ENCODE data around the gene EPHA10.

The EPHA10 gene

DNA sequence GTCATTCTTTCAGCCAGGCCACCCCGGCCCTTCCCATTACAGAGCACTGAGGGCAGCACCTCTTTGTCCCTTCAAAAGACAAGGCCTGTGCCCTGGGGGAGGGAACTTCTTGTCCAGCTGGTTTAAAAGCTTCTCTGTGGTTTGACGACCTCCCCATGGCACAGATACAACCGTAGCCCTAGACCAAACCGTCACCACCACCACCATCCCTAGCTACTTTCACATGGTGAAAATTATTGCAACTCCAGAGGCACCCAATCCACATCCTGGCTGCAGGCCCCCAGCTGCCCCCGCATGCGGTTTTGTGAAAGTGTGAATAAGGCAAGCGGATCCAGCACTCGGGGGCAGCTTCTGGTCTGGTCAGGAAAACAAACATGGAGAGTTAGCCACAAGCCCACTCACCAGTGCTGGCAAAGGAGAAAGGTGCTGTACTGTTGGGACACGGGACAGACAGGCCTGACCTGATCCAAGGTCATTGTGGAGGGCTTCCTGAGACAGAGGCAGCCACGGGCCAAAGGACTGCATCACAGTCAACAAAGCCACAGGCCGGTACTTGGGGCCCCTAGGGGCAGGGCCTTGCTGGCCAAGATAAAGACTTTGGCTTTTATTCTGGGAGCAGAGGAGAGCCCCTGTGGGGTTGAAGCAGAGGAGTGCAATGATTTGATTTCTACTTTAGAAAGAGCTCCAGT, 41.4 kb downstream of the EPHA10 start:
- ATAC-seq (replicated peaks; ENCODE audit: extremely low read depth, poor library complexity, severe bottlenecking) (no peak), DNase-seq (ENCODE audit: low spot score in 2 of 2) (no peak)
- Mint-ChIP-seq H3K4me1 (no peaks in the 10 kb centered on the region), H3K36me3 (ENCODE audit: insufficient read depth) (peaks cover 2% of the 10 kb centered on the region), H3K9me3 (no peaks in the 10 kb centered on the region), H3K27me3 (peaks cover 41% of the 10 kb centered on the region), H3K4me3 (no peak overlapping the region), H3K27ac (ENCODE audit: low read depth) (no peak overlapping the region)

DNA sequence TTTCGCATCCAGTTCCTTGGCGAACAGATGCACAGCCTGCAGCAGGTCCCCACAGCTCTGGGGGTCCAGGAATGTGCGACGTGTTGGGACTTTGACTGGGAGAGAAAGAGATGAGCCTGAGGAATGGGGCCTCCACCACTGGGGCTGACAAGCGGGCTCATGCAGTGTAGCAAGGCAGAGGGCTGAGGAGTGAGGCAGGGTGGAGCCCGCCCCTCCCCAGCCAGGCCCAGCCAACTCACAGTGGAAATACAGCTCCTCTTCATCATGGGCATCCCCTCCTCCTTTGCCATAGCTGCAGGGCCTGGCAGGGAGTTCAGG, 41.9 kb downstream of the EPHA10 start:
- ATAC-seq (replicated peaks; ENCODE audit: extremely low read depth, poor library complexity, severe bottlenecking) (no peak), DNase-seq (ENCODE audit: low spot score in 2 of 2) (no peak)
- Mint-ChIP-seq H3K9me3 (no peaks in the 10 kb centered on the region), H3K36me3 (ENCODE audit: insufficient read depth) (peaks cover 2% of the 10 kb centered on the region), H3K4me1 (no peaks in the 10 kb centered on the region), H3K27me3 (peaks cover 36% of the 10 kb centered on the region), H3K4me3 (no peak overlapping the region), H3K27ac (ENCODE audit: low read depth) (no peak overlapping the region)

DNA sequence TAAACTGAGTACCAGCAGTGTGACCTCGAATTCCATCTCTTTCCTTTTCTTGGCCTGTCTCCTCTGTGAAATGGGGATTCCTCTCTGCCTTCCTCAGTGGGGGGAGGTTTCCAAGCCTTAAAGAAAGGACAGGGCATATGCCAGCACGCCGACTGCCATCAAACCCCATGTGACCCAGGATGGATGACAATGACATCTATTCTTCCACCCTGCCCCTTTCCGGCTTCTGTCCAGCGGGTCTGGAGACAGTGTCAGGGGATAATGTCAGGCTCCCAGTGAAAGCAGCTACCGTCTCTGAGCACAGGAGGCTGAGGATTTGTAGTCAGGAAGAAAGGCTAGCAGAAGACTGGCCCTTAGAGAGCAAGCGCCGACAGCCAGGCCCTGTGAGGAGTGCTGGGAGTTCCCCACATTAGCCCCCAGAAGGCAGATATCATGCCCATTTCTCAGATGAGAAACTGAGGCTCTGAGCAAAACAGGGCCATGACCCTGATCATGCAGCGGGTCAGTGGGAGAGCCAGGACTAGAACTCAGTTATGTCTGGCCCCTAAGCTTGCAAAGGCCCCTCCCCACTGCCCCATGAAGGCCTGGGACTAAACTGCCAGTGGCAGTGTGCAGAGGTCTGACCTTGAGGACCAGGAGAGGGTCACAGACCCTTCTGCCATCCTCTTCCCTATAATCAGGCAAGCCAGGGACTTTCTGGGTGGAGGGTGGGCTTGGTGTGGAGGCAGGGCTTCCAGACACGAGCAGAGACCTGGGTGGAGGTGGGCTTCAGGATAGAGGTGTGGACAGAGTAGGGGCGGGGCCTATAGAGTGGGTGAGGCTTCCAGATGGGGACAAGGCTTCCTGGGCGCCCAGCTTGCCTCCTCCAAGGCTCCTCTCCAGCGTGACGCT, 42.5 kb downstream of the EPHA10 start:
- H3K4me1 Mint-ChIP-seq: no peaks in the 10 kb centered on the region
- DNase-seq (ENCODE audit: low spot score in 2 of 2) (no peak), ATAC-seq (replicated peaks; ENCODE audit: extremely low read depth, poor library complexity, severe bottlenecking) (no peak)
- H3K4me3 Mint-ChIP-seq: no peak overlapping the region
- H3K27me3 Mint-ChIP-seq: peaks cover 30% of the 10 kb centered on the region
- peaks cover 2% of the 10 kb centered on the region for H3K36me3 Mint-ChIP-seq (ENCODE audit: insufficient read depth)
- H3K27ac Mint-ChIP-seq (ENCODE audit: low read depth): no peak overlapping the region
- H3K9me3 Mint-ChIP-seq: no peaks in the 10 kb centered on the region

DNA sequence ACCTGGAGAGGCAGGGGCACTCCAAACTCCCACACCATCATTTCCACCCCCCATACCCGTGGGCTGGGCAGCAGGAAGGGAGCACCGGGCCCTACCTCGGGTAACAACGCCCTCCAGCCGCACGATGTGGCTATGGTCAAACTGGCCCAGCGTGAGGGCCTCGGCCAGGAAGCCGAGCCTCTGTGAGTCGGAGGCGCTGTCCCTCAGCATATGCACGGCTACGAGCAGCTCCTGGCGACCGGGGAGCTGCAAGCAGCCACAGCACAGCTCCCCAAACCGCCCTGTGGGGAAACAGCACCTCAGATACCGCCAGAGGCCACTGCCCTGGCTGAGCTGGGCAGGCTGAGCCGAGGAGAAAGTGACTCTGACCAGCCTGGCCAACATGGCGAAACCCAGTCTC, 43.4 kb downstream of the EPHA10 start:
- Mint-ChIP-seq H3K27ac (ENCODE audit: low read depth) (no peak overlapping the region), H3K9me3 (no peaks in the 10 kb centered on the region), H3K4me1 (no peaks in the 10 kb centered on the region), H3K4me3 (no peak overlapping the region), H3K36me3 (ENCODE audit: insufficient read depth) (peaks cover 2% of the 10 kb centered on the region), H3K27me3 (peaks cover 30% of the 10 kb centered on the region)
- ATAC-seq (replicated peaks; ENCODE audit: extremely low read depth, poor library complexity, severe bottlenecking) (no peak), DNase-seq (ENCODE audit: low spot score in 2 of 2) (no peak)

DNA sequence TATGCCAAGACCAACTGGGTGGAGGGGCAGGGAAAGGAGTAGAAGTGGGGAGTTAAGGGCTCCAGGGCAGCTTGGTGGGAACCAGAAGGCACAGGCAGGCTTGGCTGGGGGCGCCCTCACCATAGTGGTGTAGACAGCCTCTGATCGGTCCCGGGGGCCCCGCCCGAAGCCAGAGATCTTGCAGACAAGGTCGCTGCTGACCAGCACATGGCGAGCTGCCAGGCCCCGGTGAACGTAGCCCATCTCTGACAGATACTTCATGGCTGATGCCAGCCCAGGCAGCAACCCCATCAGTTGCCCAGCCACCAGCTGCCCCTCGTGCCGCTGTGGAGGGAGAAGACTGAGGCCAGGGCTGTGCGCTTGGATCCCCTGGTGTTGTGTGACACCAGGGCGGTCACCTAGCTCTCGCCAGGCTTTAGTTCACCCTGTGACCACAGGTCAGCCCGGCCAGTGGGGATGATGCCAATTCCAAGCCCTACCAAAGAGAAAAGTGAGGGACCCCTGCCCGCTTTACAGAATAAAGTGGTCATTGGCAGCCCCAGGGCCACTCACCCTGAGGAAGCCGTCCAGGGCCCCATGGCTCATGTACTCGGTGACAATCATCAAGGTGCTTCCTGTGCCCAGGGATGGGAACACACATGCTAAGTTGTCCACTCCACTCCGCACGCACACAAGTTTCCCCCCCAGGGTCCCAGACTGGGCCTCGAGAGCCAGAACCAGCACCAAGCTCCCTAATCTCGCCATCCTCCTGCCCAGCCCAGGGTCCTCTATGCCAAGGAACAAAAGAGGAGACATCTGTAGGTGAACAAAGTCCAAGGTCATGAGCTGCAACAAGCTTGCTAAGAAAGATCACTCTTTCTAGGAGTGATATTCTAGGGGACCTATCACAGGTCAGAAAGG, 44.4 kb downstream of the EPHA10 start:
- Mint-ChIP-seq H3K4me1 (no peaks in the 10 kb centered on the region), H3K9me3 (no peaks in the 10 kb centered on the region), H3K27me3 (peaks cover 20% of the 10 kb centered on the region), H3K27ac (ENCODE audit: low read depth) (no peak overlapping the region), H3K36me3 (ENCODE audit: insufficient read depth) (peaks cover 2% of the 10 kb centered on the region), H3K4me3 (no peak overlapping the region)
- DNase-seq (ENCODE audit: low spot score in 2 of 2) (no peak), ATAC-seq (replicated peaks; ENCODE audit: extremely low read depth, poor library complexity, severe bottlenecking) (no peak)

DNA sequence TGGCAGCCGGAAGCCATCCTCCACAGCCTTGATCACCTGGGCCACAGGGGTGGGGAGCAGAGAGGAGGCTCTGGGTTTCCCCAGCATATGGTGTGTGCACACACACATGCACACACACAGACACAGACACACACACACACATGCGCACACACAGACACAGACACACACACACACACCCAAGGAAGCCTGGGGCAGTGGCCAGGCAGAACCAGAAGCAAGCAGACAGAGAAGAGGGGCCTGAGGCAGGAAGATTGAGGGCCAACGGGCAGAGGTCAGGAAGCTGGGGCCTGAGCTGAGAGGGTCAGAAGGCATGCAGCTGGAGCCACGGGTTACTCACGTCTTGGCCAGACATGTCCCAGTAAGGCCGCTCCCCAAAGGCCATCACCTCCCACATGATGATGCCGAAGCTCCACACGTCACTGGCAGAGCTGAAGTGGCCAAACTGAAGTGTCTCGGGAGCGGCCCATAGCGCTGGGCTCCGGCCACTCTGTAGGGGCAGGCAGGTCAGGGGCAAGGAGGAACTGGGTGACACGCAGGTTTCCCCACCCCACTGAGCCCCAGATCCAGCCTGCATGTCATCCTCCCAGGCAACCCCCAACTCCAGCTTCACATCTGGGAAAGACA, 45.2 kb downstream of the EPHA10 start:
- no peak overlapping the region for H3K27ac Mint-ChIP-seq (ENCODE audit: low read depth)
- peaks cover 12% of the 10 kb centered on the region for H3K27me3 Mint-ChIP-seq
- DNase-seq (ENCODE audit: low spot score in 2 of 2) (no peak), ATAC-seq (replicated peaks; ENCODE audit: extremely low read depth, poor library complexity, severe bottlenecking) (no peak)
- no peaks in the 10 kb centered on the region for H3K4me1 Mint-ChIP-seq
- H3K9me3 Mint-ChIP-seq: no peaks in the 10 kb centered on the region
- H3K4me3 Mint-ChIP-seq: no peak overlapping the region
- H3K36me3 Mint-ChIP-seq (ENCODE audit: insufficient read depth): peaks cover 2% of the 10 kb centered on the region

DNA sequence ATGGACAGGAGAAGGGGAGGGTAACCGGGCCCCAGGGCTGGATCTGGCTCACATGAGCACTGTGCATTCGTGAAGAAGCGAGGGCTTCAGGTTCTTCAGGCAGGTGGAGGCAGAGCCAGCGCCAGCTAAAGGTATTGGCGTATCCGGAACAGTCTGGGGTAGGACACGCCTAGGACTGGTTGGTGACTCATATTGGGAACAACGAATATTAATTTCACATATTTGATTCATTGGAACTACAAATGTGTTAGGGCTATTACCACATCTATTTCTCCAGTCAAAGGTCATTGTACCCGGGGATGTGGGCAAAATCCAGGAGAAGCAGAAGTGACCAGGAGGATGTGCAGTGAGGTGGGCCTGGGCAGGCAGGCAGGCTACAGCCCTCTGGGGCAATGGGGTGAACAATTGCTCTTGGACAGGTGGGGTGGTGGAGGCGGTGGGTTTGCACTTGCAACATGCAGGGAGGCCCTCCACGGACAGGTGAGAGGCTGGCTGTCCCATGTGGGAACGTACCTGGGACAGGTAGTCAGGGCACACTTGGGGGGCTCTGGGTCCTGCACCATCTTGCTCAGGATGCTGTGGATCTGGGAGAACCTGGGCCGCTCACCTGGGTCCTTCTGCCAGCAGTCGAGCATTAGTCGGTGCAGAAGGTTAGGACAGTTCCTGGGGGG, 45.9 kb downstream of the EPHA10 start:
- Mint-ChIP-seq H3K27me3 (peaks cover 5% of the 10 kb centered on the region), H3K27ac (ENCODE audit: low read depth) (no peak overlapping the region), H3K9me3 (no peaks in the 10 kb centered on the region)

DNA sequence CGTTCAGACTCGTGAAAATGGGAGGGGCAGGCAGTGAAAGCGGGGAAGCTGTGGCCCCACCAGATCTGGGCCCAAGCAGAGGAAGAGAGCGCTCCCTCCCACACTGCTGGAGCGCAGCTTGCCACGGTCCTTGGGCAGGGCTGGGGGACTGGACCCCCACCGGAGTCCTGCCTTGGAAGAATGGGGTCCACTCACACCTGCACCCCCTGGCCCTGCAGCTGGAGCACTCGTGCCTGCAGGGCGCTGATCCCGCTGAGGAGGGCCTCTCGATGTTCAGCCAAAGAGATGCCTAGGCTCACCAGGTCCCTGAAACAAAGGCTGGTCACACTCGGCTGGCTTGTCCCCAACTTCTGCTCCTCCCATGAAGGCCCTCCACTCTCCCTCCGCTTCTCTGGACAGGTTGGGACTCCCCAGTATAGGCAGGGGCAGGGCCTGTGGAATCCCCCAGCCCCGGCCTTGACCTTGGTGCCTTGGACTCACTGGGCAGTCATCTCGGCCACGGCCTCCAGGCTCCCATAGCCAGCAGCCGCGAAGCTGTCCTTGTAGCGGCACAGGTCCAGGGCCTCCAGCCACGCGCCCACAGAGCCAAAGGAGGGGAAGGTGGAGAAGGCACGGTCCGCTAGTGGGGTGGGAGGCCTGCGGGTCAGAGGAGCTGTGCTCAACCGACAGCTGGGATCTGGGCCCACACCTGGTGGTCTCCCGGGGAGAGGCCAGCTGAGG, 46.6 kb downstream of the EPHA10 start:
- no peaks in the 10 kb centered on the region for H3K27me3 Mint-ChIP-seq
- no peak overlapping the region for H3K27ac Mint-ChIP-seq (ENCODE audit: low read depth)
- no peaks in the 10 kb centered on the region for H3K4me1 Mint-ChIP-seq
- DNase-seq (ENCODE audit: low spot score in 2 of 2) (no peak), ATAC-seq (replicated peaks; ENCODE audit: extremely low read depth, poor library complexity, severe bottlenecking) (no peak)
- H3K4me3 Mint-ChIP-seq: no peak overlapping the region
- H3K9me3 Mint-ChIP-seq: no peaks in the 10 kb centered on the region
- peaks cover 2% of the 10 kb centered on the region for H3K36me3 Mint-ChIP-seq (ENCODE audit: insufficient read depth)

More for the DNA sequence above, 45.9 kb downstream of the EPHA10 start:
- no peak for DNase-seq (ENCODE audit: low spot score in 2 of 2)
- Mint-ChIP-seq H3K4me1 (no peaks in the 10 kb centered on the region), H3K4me3 (no peak overlapping the region), H3K36me3 (ENCODE audit: insufficient read depth) (peaks cover 2% of the 10 kb centered on the region)
- ATAC-seq (replicated peaks; ENCODE audit: extremely low read depth, poor library complexity, severe bottlenecking): no peak

DNA sequence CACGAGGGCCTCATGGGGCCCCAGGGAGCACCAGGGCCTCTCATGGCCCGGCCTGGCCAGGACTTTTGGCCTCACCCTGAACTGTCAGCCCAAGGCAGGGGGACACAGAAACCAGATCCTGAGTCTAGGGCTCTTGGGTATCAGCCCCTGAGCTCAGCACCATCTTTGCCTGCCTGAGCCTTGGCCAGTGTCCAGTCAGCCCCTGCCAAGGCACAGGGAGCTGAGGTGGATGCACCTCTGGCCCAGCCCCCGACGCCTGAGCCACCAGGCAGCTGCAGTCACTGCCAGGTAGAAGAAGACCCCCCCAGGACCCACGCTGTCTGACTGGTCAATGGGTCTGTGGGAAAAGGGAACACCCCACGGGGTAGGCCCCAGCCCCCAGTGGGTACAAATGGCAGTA, 47.3 kb downstream of the EPHA10 start:
- Mint-ChIP-seq H3K27me3 (no peaks in the 10 kb centered on the region), H3K36me3 (ENCODE audit: insufficient read depth) (peaks cover 2% of the 10 kb centered on the region), H3K4me3 (no peak overlapping the region), H3K9me3 (no peaks in the 10 kb centered on the region), H3K27ac (ENCODE audit: low read depth) (no peak overlapping the region), H3K4me1 (no peaks in the 10 kb centered on the region)
- DNase-seq (ENCODE audit: low spot score in 2 of 2): no peak
- no peak for ATAC-seq (replicated peaks; ENCODE audit: extremely low read depth, poor library complexity, severe bottlenecking)

DNA sequence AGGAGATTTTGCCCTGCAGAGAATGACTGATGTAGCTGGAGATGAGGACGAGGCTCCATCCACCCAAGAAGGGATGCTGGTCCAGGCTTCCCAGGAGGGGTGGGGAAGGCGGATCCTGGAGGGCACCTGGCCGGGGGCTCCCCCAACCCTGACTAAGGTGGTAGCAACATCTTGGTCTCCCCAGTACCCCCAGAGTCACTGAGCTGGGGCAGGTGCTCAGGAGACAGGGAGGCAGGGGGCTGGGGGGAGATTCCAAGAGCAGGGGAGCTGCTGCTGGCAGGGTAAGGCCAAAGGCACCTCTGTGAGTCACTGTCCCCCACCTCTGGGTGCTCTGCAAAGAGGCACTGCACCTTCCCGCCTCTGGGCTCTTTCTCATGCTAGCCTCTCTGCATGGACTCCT, 48.6 kb downstream of the EPHA10 start:
- no peaks in the 10 kb centered on the region for H3K27me3 Mint-ChIP-seq
- H3K36me3 Mint-ChIP-seq (ENCODE audit: insufficient read depth): peaks cover 2% of the 10 kb centered on the region
- DNase-seq (ENCODE audit: low spot score in 2 of 2) (no peak), ATAC-seq (replicated peaks; ENCODE audit: extremely low read depth, poor library complexity, severe bottlenecking) (no peak)
- no peaks in the 10 kb centered on the region for H3K9me3 Mint-ChIP-seq
- no peak overlapping the region for H3K4me3 Mint-ChIP-seq
- H3K27ac Mint-ChIP-seq (ENCODE audit: low read depth): no peak overlapping the region
- no peaks in the 10 kb centered on the region for H3K4me1 Mint-ChIP-seq

- no peaks in the 10 kb centered on the region for H3K36me3 Mint-ChIP-seq (ENCODE audit: insufficient read depth)
- H3K27ac Mint-ChIP-seq (ENCODE audit: low read depth): no peak overlapping the region
- H3K4me1 Mint-ChIP-seq: no peaks in the 10 kb centered on the region
- no peak for ATAC-seq (replicated peaks; ENCODE audit: extremely low read depth, poor library complexity, severe bottlenecking)
- H3K4me3 Mint-ChIP-seq: no peak overlapping the region
- DNase-seq (ENCODE audit: low spot score in 2 of 2): no peak
- no peaks in the 10 kb centered on the region for H3K27me3 Mint-ChIP-seq
- no peaks in the 10 kb centered on the region for H3K9me3 Mint-ChIP-seq
Observed at GRCh38 chr1:37714689-37715088, 50.2 kb downstream of the EPHA10 start.
